K562 (cell line): ENCODE measurements around the gene ZNF652.

Experiments
- CREB5 ChIP-seq: fragments of 250-450 bp; sonication (Bioruptor Pico); IDR thresholded peaks from 2 replicates; pipeline ENCODE4 v1.5.0; 2020; ENCODE audit warnings: mild to moderate bottlenecking
- SP2 ChIP-seq: IDR thresholded peaks from 2 replicates; pipeline ENCODE4 v1.6.1; 2011; ENCODE audit warnings: mild to moderate bottlenecking, low read depth, low read length, moderate library complexity; ENCODE audit not compliant: poor library complexity, severe bottlenecking; ENCODE audit errors: extremely low read depth
- ZMIZ1 ChIP-seq, 2 experiments: fragments of 150-350 bp in 1 of 2; IDR thresholded peaks; 2 replicates each; pipeline ENCODE4 v1.6.1; 2012 to 2016; ENCODE audit warnings: low read depth in 2 of 2, low read length in 2 of 2, mild to moderate bottlenecking in 1 of 2, moderate library complexity in 1 of 2

- TF ChIP-seq CREB5 (CRISPR knock-in tag) (no peak), ZMIZ1 (IDR thresholded peaks at IDR 0.05; ENCODE audit: low read depth in 2 of 2, low read length in 2 of 2) (no peak), SP2 (no peak)
Observed at GRCh38 chr17:49364119-49364518, 2.1 kb upstream of the ZNF652 start.
